HepG2 (cell line): ENCODE data around the gene IRF3.

Source experiments
- AFF4 ChIP-seq: sonication (generic); formaldehyde crosslinking; IDR thresholded peaks from 2 replicates; pipeline ENCODE4 v1.4.0; 2020; ENCODE audit warnings: missing genetic modification reagents
- CTCF ChIP-seq: sonication (generic); formaldehyde crosslinking; IDR thresholded peaks from 2 replicates; pipeline ENCODE4 v1.5.0; 2020; ENCODE audit warnings: mild to moderate bottlenecking, missing genetic modification reagents, moderate library complexity
- FOXM1 ChIP-seq: sonication (generic); formaldehyde crosslinking; IDR thresholded peaks from 2 replicates; pipeline ENCODE4 v1.5.0; 2020; ENCODE audit warnings: missing genetic modification reagents
- GABPA ChIP-seq, 2 experiments: IDR thresholded peaks; 2 replicates each; pipeline ENCODE4 v1.6.1; 2011 to 2016; ENCODE audit warnings: low read depth in 2 of 2, low read length in 1 of 2, missing biosample characterization in 1 of 2, missing genetic modification characterization in 1 of 2
- NR2C2 ChIP-seq: sonication (generic); formaldehyde crosslinking; IDR thresholded peaks from 2 replicates; pipeline ENCODE4 v1.4.0; 2020; ENCODE audit warnings: missing genetic modification reagents, mild to moderate bottlenecking, moderate library complexity, borderline replicate concordance
- POLR2A ChIP-seq, 2 experiments: IDR thresholded peaks; 2 replicates each; pipeline ENCODE4 v1.6.1; 2011; ENCODE audit warnings: low read depth in 2 of 2, low read length in 2 of 2, mild to moderate bottlenecking in 1 of 2, moderate library complexity in 1 of 2; ENCODE audit not compliant: insufficient read depth in 1 of 2
- WIZ ChIP-seq: sonication (generic); formaldehyde crosslinking; IDR thresholded peaks from 2 replicates; pipeline ENCODE4 v1.5.1; 2020; ENCODE audit warnings: mild to moderate bottlenecking, missing genetic modification reagents
- ZBTB21 ChIP-seq: sonication (generic); formaldehyde crosslinking; IDR thresholded peaks from 2 replicates; pipeline ENCODE4 v1.4.0; 2020; ENCODE audit warnings: missing genetic modification reagents
- ZNF678 ChIP-seq: sonication (generic); formaldehyde crosslinking; IDR thresholded peaks from 2 replicates; pipeline ENCODE4 v1.4.0; 2020; ENCODE audit warnings: mild to moderate bottlenecking, missing genetic modification reagents
- ZNF841 ChIP-seq: sonication (generic); formaldehyde crosslinking; IDR thresholded peaks from 2 replicates; pipeline ENCODE4 v1.8.1; 2023; ENCODE audit warnings: missing genetic modification reagents, borderline replicate concordance
- ZNF850 ChIP-seq: sonication (generic); formaldehyde crosslinking; conservative IDR thresholded peaks from 2 replicates; pipeline ENCODE4 v1.9.0; 2021; ENCODE audit warnings: mild to moderate bottlenecking, missing genetic modification reagents

GRCh38 chr19:49690656-49691242 is 25.1 kb upstream of the IRF3 start, which contains the start of gene CPT1C:
- TF ChIP-seq CTCF (CRISPR knock-in tag) (no peak), ZBTB21 (CRISPR knock-in tag) (no peak), NR2C2 (no peak), ZNF850 (CRISPR knock-in tag) (no peak), FOXM1 (CRISPR knock-in tag) (no peak), AFF4 (CRISPR knock-in tag) (no peak), GABPA (IDR thresholded peaks at IDR 0.05; ENCODE audit: low read depth, low read length) (no peak), GABPA (CRISPR knock-in tag; IDR thresholded peaks at IDR 0.05; ENCODE audit: low read depth) (no peak), WIZ (CRISPR knock-in tag) (no peak), ZNF678 (no peak), POLR2A (IDR thresholded peaks at IDR 0.05; ENCODE audit: insufficient read depth in 1 of 2, low read depth in 2 of 2, low read length in 2 of 2) (no peak), ZNF841 (CRISPR knock-in tag) (no peak)
